Kidney tubule cell (primary cell): ENCODE measurements around the gene SCN3A.

Source experiments
- DNase-seq: peaks from one replicate; pipeline ENCODE4 v3.0.0-alpha.2; 2018; ENCODE audit warnings: low spot score

Gene SCN3A

GRCh38 chr2:165203689-165204559 lies at the start of gene SCN3A:
Gene SCN3A (minus strand): TSS chr2:165204050. CDS start chr2:165176394, 27,656 bp downstream.
- peak; percentile 70 for DNase-seq

- no peak for DNase-seq
Measured at GRCh38 chr2:165253178-165253577, 49.3 kb upstream of the SCN3A start.

DNA sequence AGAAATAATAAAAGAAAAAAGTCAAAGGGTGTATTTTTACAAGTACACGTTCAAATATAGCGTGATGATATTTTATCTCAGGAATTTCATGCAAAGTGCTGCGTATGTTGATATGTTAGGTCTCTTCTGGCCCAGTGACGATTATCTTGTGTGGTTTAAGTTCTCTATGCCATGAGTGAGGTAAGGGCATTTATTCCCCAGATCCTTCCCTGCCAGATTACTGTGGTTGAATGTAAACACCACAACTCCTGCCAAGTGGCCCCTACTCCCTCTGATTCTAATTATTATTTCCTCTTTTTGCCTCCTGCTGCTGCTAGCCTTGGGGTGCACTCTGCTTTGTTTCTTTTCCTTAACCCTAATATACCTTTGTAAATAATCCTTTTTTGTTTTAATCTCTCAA lies 47.5 kb upstream of the SCN3A start:
- DNase-seq, result no peak

GRCh38 chr2:165248238-165248637 lies 44.4 kb upstream of the SCN3A start:
- DNase-seq, result no peak

- DNase-seq, result peak; percentile 24
Measured at GRCh38 chr2:165245081-165245793, 41.4 kb upstream of the SCN3A start.

DNA sequence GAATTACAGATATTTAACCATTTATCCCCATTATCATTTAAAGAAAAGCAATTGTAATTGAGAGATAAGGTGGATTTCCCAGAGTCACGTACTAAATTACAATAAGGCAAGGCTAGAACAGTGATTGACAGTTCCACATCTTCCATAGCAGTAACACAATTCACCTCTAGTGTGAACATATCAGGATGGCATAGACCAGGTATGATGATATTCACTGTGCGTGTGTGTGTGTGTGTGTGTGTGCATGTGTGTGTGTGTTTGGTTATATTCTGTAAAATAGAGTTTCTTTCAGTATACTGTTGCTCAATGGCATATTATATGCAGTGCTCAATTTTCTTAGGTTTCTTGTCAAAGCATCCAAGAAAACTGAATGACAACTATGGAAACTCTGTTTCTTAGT lies 37.1 kb upstream of the SCN3A start:
- no peak for DNase-seq

DNA sequence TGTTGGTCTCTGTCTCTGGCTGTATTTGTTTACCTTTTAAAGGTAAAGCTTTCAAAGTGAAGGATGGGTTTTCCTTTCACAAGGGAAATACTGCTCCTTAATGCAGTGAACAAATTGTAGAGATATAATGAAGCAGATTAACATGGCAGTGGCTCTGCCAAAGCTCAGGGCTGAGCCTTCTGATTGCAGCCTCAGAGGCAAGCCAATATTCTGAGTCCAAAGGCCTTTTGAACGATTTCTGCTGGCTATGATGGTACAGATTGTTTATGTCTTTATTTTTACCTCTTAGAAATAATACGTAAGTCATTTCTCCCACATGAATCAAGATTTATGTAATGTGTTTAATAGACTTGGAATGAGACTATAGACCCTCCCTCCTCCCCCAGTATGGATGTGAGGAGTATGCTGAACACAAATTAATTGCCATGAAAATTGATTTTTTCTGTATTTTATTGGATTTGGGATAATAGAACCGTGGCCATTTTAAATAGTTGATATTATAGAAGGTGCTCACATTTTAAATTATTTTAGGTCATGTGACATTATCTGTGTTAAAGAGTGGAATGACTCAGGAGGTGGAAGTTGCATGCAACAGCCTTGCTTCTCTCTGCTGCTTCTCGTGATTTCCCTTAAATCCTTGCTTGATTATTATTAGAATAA lies 36.1 kb upstream of the SCN3A start:
- DNase-seq, result no peak

GRCh38 chr2:165239230-165239629 lies 35.4 kb upstream of the SCN3A start, which contains the start of gene SCN2A:
Gene SCN2A (plus strand): TSS chr2:165239414. CDS start chr2:165295824, 56,410 bp downstream.
- DNase-seq, result peak; percentile 67

DNA sequence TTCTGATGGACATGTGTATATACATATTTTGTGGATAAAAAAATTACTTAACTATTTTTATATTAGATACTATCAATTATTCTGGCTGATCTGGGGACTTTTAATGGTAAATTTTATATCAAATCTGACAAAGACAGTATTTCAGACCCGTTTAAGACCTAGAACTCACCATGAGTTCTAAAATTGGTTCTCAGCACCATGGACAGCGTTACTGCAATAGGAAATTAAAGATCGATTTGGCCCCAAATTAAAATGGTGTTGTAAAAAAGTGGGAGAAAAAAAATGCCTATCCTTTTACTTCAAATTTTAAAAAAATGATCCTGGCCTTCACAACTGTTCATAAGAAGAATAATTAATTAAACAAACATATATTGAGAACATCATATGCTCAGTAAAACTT lies 34.4 kb upstream of the SCN3A start:
- no peak for DNase-seq

- DNase-seq, result no peak
Measured at GRCh38 chr2:165237056-165237455, 33.2 kb upstream of the SCN3A start.

DNA sequence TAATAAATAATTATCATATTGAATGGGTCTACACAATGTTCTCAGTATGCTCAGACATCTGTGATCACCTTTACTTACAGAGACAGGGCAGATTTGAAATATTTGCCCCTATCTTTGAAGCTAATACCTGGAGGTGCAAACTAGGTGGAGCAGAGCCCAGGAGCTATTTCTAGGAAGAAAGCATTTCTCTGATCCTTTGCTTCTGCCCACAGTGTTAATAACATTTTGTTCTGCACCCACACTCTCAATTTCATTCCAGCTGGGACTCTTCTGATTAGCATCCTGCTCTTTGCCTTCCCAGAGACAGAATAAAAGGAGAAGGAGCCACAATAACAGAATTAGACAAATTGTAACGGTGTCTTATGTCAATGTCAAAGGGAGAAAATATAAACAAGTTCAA lies 23.7 kb upstream of the SCN3A start:
- DNase-seq, result no peak

DNA sequence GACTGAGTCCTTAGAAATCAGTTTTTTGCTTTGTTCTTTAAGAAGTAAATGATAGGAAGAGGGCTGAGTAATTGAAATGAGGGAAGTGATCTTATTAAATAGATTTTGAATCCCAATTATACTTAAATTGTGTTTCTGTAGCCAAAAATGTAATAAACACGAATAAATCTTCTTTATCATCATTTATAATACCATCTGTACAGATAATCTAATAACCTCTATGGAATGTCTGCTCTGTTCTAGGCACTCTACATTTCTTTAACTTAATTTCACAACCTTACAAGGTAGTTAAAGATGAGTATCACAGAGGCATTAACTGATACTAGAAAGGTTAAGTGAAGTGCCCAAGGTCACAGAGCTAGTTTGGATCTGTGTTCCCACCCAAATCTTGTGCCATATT lies 21.1 kb upstream of the SCN3A start:
- no peak for DNase-seq

- DNase-seq, result peak; percentile 14
Measured at GRCh38 chr2:165219481-165219880, 15.6 kb upstream of the SCN3A start.

- DNase-seq, result no peak
Measured at GRCh38 chr2:165214093-165214492, 10.2 kb upstream of the SCN3A start.

DNA sequence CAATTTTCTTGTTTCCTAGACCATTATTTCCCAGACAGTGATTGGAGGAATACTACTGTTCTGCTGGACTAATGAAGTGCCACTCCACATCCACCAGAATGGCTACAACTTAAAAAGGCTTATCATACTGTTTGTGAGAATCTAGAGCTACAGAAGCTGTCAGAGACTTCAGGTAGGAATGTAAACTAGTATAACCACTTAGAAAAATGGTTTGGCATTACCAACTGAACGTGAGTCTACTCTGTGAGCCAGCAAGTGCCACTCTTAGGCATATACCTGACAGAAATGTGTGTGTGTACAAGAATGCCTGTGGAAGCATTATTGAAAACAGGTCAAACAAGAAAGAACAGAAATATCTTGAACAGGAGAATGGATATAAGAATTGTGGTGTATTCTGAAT lies 4.2 kb upstream of the SCN3A start:
- DNase-seq, result no peak

DNA sequence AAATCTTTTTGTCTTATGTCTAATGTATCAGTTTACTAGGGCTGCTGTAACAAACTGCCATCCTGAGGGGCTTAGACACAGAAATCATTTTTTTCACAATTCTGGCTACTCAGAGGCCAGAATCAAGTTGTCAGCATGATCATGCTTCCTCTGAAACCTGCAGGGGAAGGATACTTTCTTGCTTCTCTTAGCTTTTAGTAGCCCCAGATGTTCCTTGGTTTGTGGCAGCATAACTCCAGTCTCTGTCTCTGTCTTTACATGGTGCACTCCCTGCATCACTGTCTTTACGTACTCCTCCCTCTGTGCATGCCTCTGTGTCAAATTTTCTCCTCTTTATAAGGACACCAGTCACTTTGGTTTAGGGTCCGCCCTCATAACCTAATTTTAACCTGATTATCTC lies 2.0 kb upstream of the SCN3A start:
- no peak for DNase-seq

GRCh38 chr2:165202239-165202638 lies 1.6 kb downstream of the SCN3A start:
- DNase-seq, result peak; percentile 82

- DNase-seq, result no peak
Measured at GRCh38 chr2:165198181-165198580, 5.7 kb downstream of the SCN3A start.

- DNase-seq, result peak; percentile 34
Measured at GRCh38 chr2:165197346-165197745, 6.5 kb downstream of the SCN3A start.

GRCh38 chr2:165196411-165196810 lies 7.4 kb downstream of the SCN3A start:
- DNase-seq, result peak; percentile 68

- DNase-seq, result no peak
Measured at GRCh38 chr2:165193178-165193777, 10.6 kb downstream of the SCN3A start.

- no peak for DNase-seq
Measured at GRCh38 chr2:165192729-165193128, 11.1 kb downstream of the SCN3A start.
